Muscle layer of duodenum (tissue), 2 donors: ENCODE measurements around the gene TNRC6A.

Source experiments
- H3K27ac ChIP-seq: one replicate; pipeline ENCODE4 v1.7.0; 2013; ENCODE audit warnings: mild to moderate bottlenecking, low read length
- H3K27me3 ChIP-seq: one replicate; pipeline ENCODE4 v1.7.0; 2013; ENCODE audit warnings: low read depth, mild to moderate bottlenecking, control low read depth, low read length
- H3K36me3 ChIP-seq, 2 donors: one replicate each; pipeline ENCODE4 v1.7.0; 2013; ENCODE audit warnings: low read length in 2 of 2, control low read depth in 1 of 2, mild to moderate bottlenecking in 1 of 2; ENCODE audit not compliant: insufficient read depth in 2 of 2, control insufficient read depth in 1 of 2
- H3K4me1 ChIP-seq, 2 donors: one replicate each; pipeline ENCODE4 v1.7.0; 2013; ENCODE audit warnings: low read length in 2 of 2, mild to moderate bottlenecking in 2 of 2, control low read depth in 1 of 2, moderate library complexity in 1 of 2; ENCODE audit not compliant: insufficient read depth in 2 of 2, control insufficient read depth in 1 of 2
- H3K4me3 ChIP-seq, 2 donors: one replicate each; pipeline ENCODE4 v1.7.0; 2013; ENCODE audit warnings: low read length in 2 of 2, low read depth in 1 of 2, mild to moderate bottlenecking in 1 of 2
- H3K9me3 ChIP-seq, 2 donors: one replicate each; pipeline ENCODE4 v1.7.0; 2013; ENCODE audit warnings: low read length in 2 of 2, control low read depth in 1 of 2, mild to moderate bottlenecking in 1 of 2; ENCODE audit not compliant: control insufficient read depth in 1 of 2
- donor health status: healthy.

The TNRC6A gene

GRCh38 chr16:24819462-24820040 lies 90.1 kb downstream of the TNRC6A start:
- no peaks in the 10 kb centered on the region for H3K9me3 ChIP-seq
- H3K36me3 ChIP-seq: peaks cover 75 to 87% of the 10 kb centered on the region in 2 donors
- H3K4me3 ChIP-seq: no peak overlapping the region
- no peak overlapping the region for H3K27ac ChIP-seq
- H3K27me3 ChIP-seq: no peaks in the 10 kb centered on the region
- peaks cover 0 to 36% of the 10 kb centered on the region in 2 donors for H3K4me1 ChIP-seq

GRCh38 chr16:24820522-24820921 lies 91.1 kb downstream of the TNRC6A start:
- Histone ChIP-seq H3K9me3 (no peaks in the 10 kb centered on the region), H3K27me3 (no peaks in the 10 kb centered on the region), H3K36me3 (peaks cover 67 to 80% of the 10 kb centered on the region in 2 donors), H3K4me1 (peaks cover 0 to 36% of the 10 kb centered on the region in 2 donors), H3K27ac (no peak overlapping the region), H3K4me3 (no peak overlapping the region)

GRCh38 chr16:24821129-24821528 lies 91.7 kb downstream of the TNRC6A start:
- no peak overlapping the region for H3K4me3 ChIP-seq
- peaks cover 0 to 36% of the 10 kb centered on the region in 2 donors for H3K4me1 ChIP-seq
- H3K27me3 ChIP-seq: no peaks in the 10 kb centered on the region
- H3K36me3 ChIP-seq: peaks cover 65 to 77% of the 10 kb centered on the region in 2 donors
- H3K27ac ChIP-seq: no peak overlapping the region
- no peaks in the 10 kb centered on the region for H3K9me3 ChIP-seq

GRCh38 chr16:24822542-24822941 lies 93.1 kb downstream of the TNRC6A start:
- peaks cover 56 to 79% of the 10 kb centered on the region in 2 donors for H3K36me3 ChIP-seq
- no peak overlapping the region for H3K4me3 ChIP-seq
- H3K4me1 ChIP-seq: peaks cover 0 to 36% of the 10 kb centered on the region in 2 donors
- no peaks in the 10 kb centered on the region for H3K9me3 ChIP-seq
- no peak overlapping the region for H3K27ac ChIP-seq
- no peaks in the 10 kb centered on the region for H3K27me3 ChIP-seq

- H3K9me3 ChIP-seq: no peaks in the 10 kb centered on the region
- H3K4me1 ChIP-seq: peaks cover 0 to 36% of the 10 kb centered on the region in 2 donors
- no peak overlapping the region for H3K4me3 ChIP-seq
- H3K27me3 ChIP-seq: no peaks in the 10 kb centered on the region
- no peak overlapping the region for H3K27ac ChIP-seq
- peaks cover 52 to 79% of the 10 kb centered on the region in 2 donors for H3K36me3 ChIP-seq
Observed at GRCh38 chr16:24822974-24823373, 93.5 kb downstream of the TNRC6A start.

- H3K4me1 ChIP-seq: peaks cover 0 to 23% of the 10 kb centered on the region in 2 donors
- no peaks in the 10 kb centered on the region for H3K9me3 ChIP-seq
- H3K27me3 ChIP-seq: no peaks in the 10 kb centered on the region
- H3K27ac ChIP-seq: no peak overlapping the region
- peaks cover 25 to 62% of the 10 kb centered on the region in 2 donors for H3K36me3 ChIP-seq
- no peak overlapping the region for H3K4me3 ChIP-seq
Observed at GRCh38 chr16:24825696-24826095, 96.2 kb downstream of the TNRC6A start.

- H3K27ac ChIP-seq: no peak overlapping the region
- H3K4me1 ChIP-seq: peaks cover 0 to 21% of the 10 kb centered on the region in 2 donors
- H3K9me3 ChIP-seq: no peaks in the 10 kb centered on the region
- H3K4me3 ChIP-seq: no peak overlapping the region
- H3K27me3 ChIP-seq: no peaks in the 10 kb centered on the region
- H3K36me3 ChIP-seq: peaks cover 20 to 57% of the 10 kb centered on the region in 2 donors
Observed at GRCh38 chr16:24826096-24826690, 96.7 kb downstream of the TNRC6A start.

- Histone ChIP-seq H3K9me3 (no peaks in the 10 kb centered on the region), H3K4me3 (no peak overlapping the region), H3K4me1 (peaks cover 0 to 13% of the 10 kb centered on the region in 2 donors), H3K36me3 (peaks cover 12 to 49% of the 10 kb centered on the region in 2 donors), H3K27me3 (no peaks in the 10 kb centered on the region), H3K27ac (no peak overlapping the region)
Observed at GRCh38 chr16:24826817-24827566, 97.5 kb downstream of the TNRC6A start.

GRCh38 chr16:24829153-24829552 lies 99.7 kb downstream of the TNRC6A start:
- Histone ChIP-seq H3K4me3 (no peak overlapping the region), H3K27ac (no peak overlapping the region), H3K4me1 (no peaks in the 10 kb centered on the region), H3K9me3 (no peaks in the 10 kb centered on the region), H3K27me3 (no peaks in the 10 kb centered on the region), H3K36me3 (peaks cover 0 to 28% of the 10 kb centered on the region in 2 donors)

- no peak overlapping the region for H3K27ac ChIP-seq
- no peaks in the 10 kb centered on the region for H3K9me3 ChIP-seq
- H3K36me3 ChIP-seq: peaks cover 0 to 4% of the 10 kb centered on the region in 2 donors
- H3K27me3 ChIP-seq: no peaks in the 10 kb centered on the region
- H3K4me1 ChIP-seq: no peaks in the 10 kb centered on the region
- H3K4me3 ChIP-seq: no peak overlapping the region
Observed at GRCh38 chr16:24833352-24833751, 103.9 kb downstream of the TNRC6A start.

- H3K27ac ChIP-seq: no peak overlapping the region
- peaks cover 0 to 5% of the 10 kb centered on the region in 2 donors for H3K4me1 ChIP-seq
- H3K4me3 ChIP-seq: no peak overlapping the region
- no peaks in the 10 kb centered on the region for H3K9me3 ChIP-seq
- H3K27me3 ChIP-seq: no peaks in the 10 kb centered on the region
- H3K36me3 ChIP-seq: no peaks in the 10 kb centered on the region
Observed at GRCh38 chr16:24834459-24835335, 105.2 kb downstream of the TNRC6A start.
